ENCODE measurements around the gene PACSIN1.

GRCh38 chr6:34475767-34476328 is 10.0 kb downstream of the PACSIN1 start:
- no peak for TF ChIP-seq SP2 (tag by site-specific recombination; IDR thresholded peaks at IDR 0.05)
- no peak for TF ChIP-seq GFI1B (tag by site-specific recombination; IDR thresholded peaks at IDR 0.05)
- no peak for TF ChIP-seq KLF1 (tag by site-specific recombination; IDR thresholded peaks at IDR 0.05)
- TF ChIP-seq, protein P1, sequence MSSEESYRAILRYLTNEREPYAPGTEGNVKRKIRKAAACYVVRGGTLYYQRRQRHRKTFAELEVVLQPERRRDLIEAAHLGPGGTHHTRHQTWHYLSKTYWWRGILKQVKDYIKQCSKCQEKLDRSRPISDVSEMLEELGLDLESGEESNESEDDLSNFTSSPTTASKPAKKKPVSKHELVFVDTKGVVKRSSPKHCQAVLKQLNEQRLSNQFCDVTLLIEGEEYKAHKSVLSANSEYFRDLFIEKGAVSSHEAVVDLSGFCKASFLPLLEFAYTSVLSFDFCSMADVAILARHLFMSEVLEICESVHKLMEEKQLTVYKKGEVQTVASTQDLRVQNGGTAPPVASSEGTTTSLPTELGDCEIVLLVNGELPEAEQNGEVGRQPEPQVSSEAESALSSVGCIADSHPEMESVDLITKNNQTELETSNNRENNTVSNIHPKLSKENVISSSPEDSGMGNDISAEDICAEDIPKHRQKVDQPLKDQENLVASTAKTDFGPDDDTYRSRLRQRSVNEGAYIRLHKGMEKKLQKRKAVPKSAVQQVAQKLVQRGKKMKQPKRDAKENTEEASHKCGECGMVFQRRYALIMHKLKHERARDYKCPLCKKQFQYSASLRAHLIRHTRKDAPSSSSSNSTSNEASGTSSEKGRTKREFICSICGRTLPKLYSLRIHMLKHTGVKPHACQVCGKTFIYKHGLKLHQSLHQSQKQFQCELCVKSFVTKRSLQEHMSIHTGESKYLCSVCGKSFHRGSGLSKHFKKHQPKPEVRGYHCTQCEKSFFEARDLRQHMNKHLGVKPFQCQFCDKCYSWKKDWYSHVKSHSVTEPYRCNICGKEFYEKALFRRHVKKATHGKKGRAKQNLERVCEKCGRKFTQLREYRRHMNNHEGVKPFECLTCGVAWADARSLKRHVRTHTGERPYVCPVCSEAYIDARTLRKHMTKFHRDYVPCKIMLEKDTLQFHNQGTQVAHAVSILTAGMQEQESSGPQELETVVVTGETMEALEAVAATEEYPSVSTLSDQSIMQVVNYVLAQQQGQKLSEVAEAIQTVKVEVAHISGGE (tag by site-specific recombination; conservative IDR thresholded peaks at IDR 0.05; ENCODE audit: low read depth): no peak
- TF ChIP-seq ZEB2 (tag by site-specific recombination; IDR thresholded peaks at IDR 0.05): no peak
- no peak for TF ChIP-seq HOXA7 (CRISPR knock-in tag; IDR thresholded peaks at IDR 0.05; ENCODE audit: borderline replicate concordance)
- no peak for TF ChIP-seq TCF7L2 (IDR thresholded peaks at IDR 0.05; ENCODE audit: borderline replicate concordance, low read depth, low read length)

Measured in HEK293 (cell line).